ENCODE results near the gene JAG2.

The JAG2 gene

DNA sequence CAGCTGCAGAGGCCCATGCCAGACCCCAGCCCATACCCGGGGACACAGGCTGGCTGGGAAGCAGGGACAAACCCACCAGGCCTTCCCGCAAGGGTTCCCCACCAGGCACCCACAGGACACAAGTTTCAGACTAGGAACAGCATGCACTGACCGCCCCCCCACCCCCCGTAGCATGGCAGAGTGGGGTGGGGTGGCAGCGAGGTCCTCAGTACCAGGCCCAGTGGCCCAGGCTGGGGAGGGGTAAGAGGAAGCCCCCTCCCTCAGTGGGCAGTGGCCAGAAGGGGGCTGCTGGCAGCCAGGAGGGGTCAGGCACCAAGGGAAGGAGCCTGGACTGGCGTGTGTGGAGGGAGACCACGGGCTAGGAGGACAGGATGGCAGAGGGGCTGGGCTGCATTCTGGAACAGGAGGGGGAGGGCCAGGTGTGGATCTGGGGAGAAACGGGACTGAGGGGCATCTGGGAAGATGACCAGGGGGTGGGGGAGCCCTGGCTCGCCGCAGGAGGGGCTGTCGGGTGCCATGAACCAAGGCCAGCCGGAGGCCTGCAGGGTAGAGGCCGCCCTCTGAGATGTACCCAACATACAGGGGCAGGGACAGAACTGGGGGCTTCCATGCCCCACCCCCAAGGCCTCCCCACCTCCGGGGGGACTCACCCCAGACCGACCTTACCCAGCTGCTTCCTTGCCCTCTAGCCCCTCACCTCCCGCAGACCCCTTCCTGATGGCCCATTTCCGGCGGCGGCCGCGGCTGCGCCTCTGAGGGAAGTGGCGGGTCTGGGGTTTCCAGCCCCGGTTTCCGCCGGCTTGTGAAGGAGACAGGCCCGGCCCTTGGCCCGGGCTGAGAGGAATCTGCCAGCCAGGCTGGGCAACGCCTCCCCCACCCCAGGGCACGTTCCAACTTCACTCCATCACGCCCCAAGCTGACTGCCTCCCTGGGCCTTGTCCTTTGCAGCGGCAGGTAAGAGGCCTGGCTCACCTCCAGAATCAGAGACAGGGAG is 5.6 kb upstream of the JAG2 start:
- Histone ChIP-seq H3K36me3 (ENCODE audit: insufficient read depth, low read length) (no peaks in the 10 kb centered on the region), H3K4me3 (no peak overlapping the region), H3K9ac (ENCODE audit: insufficient read length) (no peak overlapping the region), H3K9me3 (ENCODE audit: low read depth, low read length) (no peaks in the 10 kb centered on the region), H3K27ac (no peak overlapping the region)
- TF ChIP-seq EZH2 (IDR thresholded peaks at IDR 0.05) (no peak), POLR2AphosphoS5 (IDR thresholded peaks at IDR 0.05; ENCODE audit: borderline replicate concordance, low read depth, low read length) (no peak), FOXP2 (optimal IDR thresholded peaks at IDR 0.05; ENCODE audit: control extremely low read depth, extremely low read length, insufficient read depth) (no peak)
- no peak for DNase-seq (ENCODE audit: low read depth, low spot score)

DNA sequence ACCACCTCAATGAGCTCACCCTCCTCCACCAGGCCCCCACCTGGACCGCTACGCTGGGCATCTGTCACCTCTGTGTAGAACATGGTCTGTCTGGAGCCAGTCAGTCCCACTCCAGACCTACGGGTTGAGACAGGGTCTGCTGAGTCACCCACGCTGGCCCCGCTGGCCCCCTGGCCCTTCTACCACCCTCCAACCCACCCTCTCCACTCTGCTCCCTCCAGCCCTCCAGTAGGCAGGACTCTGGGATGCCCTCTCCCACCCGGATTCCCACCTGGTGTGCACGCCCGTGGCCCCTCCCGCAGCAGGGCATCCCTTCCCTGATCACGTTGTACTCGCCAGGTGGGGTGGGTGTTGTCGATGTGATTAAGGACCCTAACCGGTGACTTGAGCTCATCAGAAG is 4.6 kb upstream of the JAG2 start:
- TF ChIP-seq FOXP2 (optimal IDR thresholded peaks at IDR 0.05; ENCODE audit: control extremely low read depth, extremely low read length, insufficient read depth) = no peak
- TF ChIP-seq EZH2 (IDR thresholded peaks at IDR 0.05) = no peak
- TF ChIP-seq POLR2AphosphoS5 (IDR thresholded peaks at IDR 0.05; ENCODE audit: borderline replicate concordance, low read depth, low read length) = no peak
- Histone ChIP-seq H3K27ac (no peak overlapping the region), H3K36me3 (ENCODE audit: insufficient read depth, low read length) (no peaks in the 10 kb centered on the region), H3K9me3 (ENCODE audit: low read depth, low read length) (no peaks in the 10 kb centered on the region), H3K9ac (ENCODE audit: insufficient read length) (no peak overlapping the region), H3K4me3 (no peak overlapping the region)
- no peak for DNase-seq (ENCODE audit: low read depth, low spot score)

DNA sequence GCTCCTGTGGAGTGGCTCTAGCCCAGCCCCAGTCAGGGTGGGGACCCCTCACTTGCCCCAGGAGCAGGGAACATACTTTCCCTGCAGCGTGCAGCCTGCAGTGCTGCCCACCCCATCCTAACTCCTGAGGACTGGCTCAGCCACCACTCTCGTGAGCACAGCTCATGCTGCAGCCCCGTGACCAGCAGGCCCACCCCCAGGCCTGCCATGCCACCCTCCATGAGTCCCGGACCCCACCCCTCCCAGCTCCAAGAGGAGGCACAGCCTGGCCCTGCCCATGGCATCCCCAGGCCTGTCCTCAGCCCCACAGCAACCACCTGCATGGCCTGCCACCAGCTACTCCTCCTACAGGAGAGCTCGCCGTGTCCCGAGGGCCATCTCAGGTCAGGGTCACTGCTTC is 3.9 kb upstream of the JAG2 start:
- no peak overlapping the region for H3K27ac ChIP-seq
- H3K36me3 ChIP-seq (ENCODE audit: insufficient read depth, low read length) = no peaks in the 10 kb centered on the region
- TF ChIP-seq EZH2 (IDR thresholded peaks at IDR 0.05) (no peak), FOXP2 (optimal IDR thresholded peaks at IDR 0.05; ENCODE audit: control extremely low read depth, extremely low read length, insufficient read depth) (no peak), POLR2AphosphoS5 (IDR thresholded peaks at IDR 0.05; ENCODE audit: borderline replicate concordance, low read depth, low read length) (no peak)
- H3K9ac ChIP-seq (ENCODE audit: insufficient read length) = no peak overlapping the region
- DNase-seq (ENCODE audit: low read depth, low spot score) = no peak
- no peaks in the 10 kb centered on the region for H3K9me3 ChIP-seq (ENCODE audit: low read depth, low read length)
- H3K4me3 ChIP-seq = no peak overlapping the region

DNA sequence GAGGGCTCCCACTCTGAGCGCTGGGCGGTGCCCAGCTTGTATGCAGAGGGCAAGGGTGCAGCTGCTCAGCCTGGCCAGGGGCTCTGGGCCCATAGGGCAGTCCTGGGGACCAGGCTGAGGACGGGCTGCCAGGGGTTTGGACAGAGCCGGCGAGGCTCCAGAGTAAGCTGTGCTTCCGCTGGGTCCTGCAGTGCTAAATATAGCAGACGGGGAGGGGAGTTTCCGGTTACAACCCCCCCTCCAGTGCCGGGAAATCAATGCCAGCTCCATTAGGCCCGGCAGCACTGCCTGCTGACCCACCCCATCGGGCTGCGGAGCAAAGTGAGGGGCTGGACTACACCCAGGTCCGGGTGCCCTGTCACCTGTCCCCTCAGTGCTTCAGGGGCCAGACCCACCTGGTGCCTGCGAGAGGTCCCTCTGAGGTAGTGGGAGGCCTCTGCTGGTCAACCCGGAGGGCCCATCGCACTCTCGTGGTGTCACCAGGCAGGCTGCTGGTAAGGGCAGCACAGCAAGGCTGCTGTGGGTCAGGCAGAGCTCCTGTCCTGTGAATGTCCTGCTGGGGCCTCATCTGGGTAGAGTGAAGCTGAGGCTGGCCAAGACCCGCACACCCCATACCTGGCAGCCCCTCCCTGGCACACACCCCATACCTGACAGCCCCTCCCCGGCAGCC is 2.6 kb upstream of the JAG2 start:
- H3K27ac ChIP-seq = no peak overlapping the region
- no peaks in the 10 kb centered on the region for H3K36me3 ChIP-seq (ENCODE audit: insufficient read depth, low read length)
- DNase-seq (ENCODE audit: low read depth, low spot score) = no peak
- H3K9ac ChIP-seq (ENCODE audit: insufficient read length) = no peak overlapping the region
- H3K4me3 ChIP-seq = peak overlapping the region; percentile 61
- TF ChIP-seq POLR2AphosphoS5 (IDR thresholded peaks at IDR 0.05; ENCODE audit: borderline replicate concordance, low read depth, low read length) (peak; percentile 20; the same call in 1 of the 2 replicates), FOXP2 (optimal IDR thresholded peaks at IDR 0.05; ENCODE audit: control extremely low read depth, extremely low read length, insufficient read depth) (no peak)
- no peaks in the 10 kb centered on the region for H3K9me3 ChIP-seq (ENCODE audit: low read depth, low read length)

DNA sequence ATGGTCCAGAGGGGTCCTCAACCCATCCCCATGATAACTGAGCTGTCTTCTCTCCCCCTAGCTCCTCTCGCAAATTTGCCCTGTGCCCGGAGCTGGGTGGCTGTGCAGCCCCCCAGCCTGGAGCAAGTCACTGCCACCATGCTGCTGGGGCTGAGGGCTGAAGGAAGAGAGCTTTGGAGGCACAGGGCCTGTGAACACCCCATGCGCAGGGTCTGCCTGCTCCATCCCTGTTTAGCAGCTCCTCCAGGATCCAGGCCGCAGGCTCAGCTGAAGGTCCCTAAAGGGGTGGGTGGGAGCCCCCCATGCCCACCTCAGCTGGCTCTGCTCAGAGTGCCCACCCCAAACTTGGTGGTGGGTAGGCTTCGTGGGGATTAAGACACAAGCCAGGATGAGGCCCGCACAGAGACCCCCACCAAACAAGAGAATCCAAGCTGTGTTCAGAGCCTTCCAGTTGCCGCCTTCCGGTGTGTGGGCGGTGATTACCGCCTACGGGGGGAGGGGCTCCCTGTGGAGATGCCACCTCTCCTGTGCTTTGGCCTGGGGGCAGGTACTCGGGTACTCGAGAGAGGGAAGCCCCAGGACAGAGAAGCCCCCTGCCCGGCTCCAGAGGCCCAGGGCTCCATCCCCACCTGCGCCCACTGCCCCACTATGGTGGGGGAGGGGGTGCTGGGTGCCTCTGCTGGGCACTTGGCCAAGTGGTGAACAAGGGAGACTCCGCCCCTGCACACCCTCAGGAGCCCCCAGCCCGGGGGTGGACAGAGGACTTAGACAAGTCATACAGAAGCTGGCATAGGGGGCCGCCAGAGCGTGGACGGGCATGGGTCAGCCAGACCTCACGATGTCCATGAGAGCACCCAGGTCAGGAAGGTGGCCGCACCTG is 1.4 kb upstream of the JAG2 start:
- peak overlapping the region; percentile 16; the same call in 1 of the 2 replicates for H3K4me3 ChIP-seq
- no peaks in the 10 kb centered on the region for H3K36me3 ChIP-seq (ENCODE audit: insufficient read depth, low read length)
- TF ChIP-seq EZH2 (IDR thresholded peaks at IDR 0.05) = no peak
- TF ChIP-seq POLR2AphosphoS5 (IDR thresholded peaks at IDR 0.05; ENCODE audit: borderline replicate concordance, low read depth, low read length) = no peak
- no peak for TF ChIP-seq FOXP2 (optimal IDR thresholded peaks at IDR 0.05; ENCODE audit: control extremely low read depth, extremely low read length, insufficient read depth)
- H3K9ac ChIP-seq (ENCODE audit: insufficient read length) = no peak overlapping the region
- DNase-seq (ENCODE audit: low read depth, low spot score) = no peak
- H3K9me3 ChIP-seq (ENCODE audit: low read depth, low read length) = no peaks in the 10 kb centered on the region
- H3K27ac ChIP-seq = 0 out of 2 replicates have a peak overlapping the region, but pooled peaks have one; percentile 42

GRCh38 chr14:105168979-105169507 is 467 bp upstream of the JAG2 start:
- Histone ChIP-seq H3K27ac (no peak overlapping the region), H3K36me3 (ENCODE audit: insufficient read depth, low read length) (no peaks in the 10 kb centered on the region), H3K9ac (ENCODE audit: insufficient read length) (no peak overlapping the region)

GRCh38 chr14:105168093-105168420 is 519 bp downstream of the JAG2 start:
- H3K36me3 ChIP-seq (ENCODE audit: insufficient read depth, low read length) = no peaks in the 10 kb centered on the region
- no peak overlapping the region for H3K9ac ChIP-seq (ENCODE audit: insufficient read length)
- H3K4me3 ChIP-seq = peak overlapping the region; percentile 84
- no peak for DNase-seq (ENCODE audit: low read depth, low spot score)
- no peaks in the 10 kb centered on the region for H3K9me3 ChIP-seq (ENCODE audit: low read depth, low read length)
- H3K27ac ChIP-seq = no peak overlapping the region
- TF ChIP-seq EZH2 (IDR thresholded peaks at IDR 0.05) = no peak
- TF ChIP-seq POLR2AphosphoS5 (IDR thresholded peaks at IDR 0.05; ENCODE audit: borderline replicate concordance, low read depth, low read length) = no peak
- TF ChIP-seq FOXP2 (optimal IDR thresholded peaks at IDR 0.05; ENCODE audit: control extremely low read depth, extremely low read length, insufficient read depth) = no peak

More at GRCh38 chr14:105168979-105169507, 467 bp upstream of the JAG2 start:
- no peak for DNase-seq (ENCODE audit: low read depth, low spot score)
- Histone ChIP-seq H3K9me3 (ENCODE audit: low read depth, low read length) (no peaks in the 10 kb centered on the region), H3K4me3 (peak overlapping the region; percentile 69)
- TF ChIP-seq POLR2AphosphoS5 (IDR thresholded peaks at IDR 0.05; ENCODE audit: borderline replicate concordance, low read depth, low read length) (no peak), EZH2 (IDR thresholded peaks at IDR 0.05) (no peak), FOXP2 (optimal IDR thresholded peaks at IDR 0.05; ENCODE audit: control extremely low read depth, extremely low read length, insufficient read depth) (no peak)
